HEK293T (cell line): ENCODE results near the gene LIMD2.

ENCODE experiments used
- CTCF ChIA-PET: fragments of 350-600 bp; formaldehyde crosslinking; extraction: SDS; loops from one replicate; lab custom pipeline; 2021; ENCODE audit warnings: antibody characterized with exemption, inconsistent platforms; lab: Yijun Ruan, JAX
- POLR2A ChIA-PET: fragments of 350-600 bp; formaldehyde crosslinking; extraction: SDS; loops from one replicate; lab custom pipeline; 2020; ENCODE audit warnings: antibody characterized with exemption, inconsistent platforms; lab: Yijun Ruan, JAX
- DNase-seq: peaks from one replicate; pipeline ENCODE4 v3.0.0; 2012; ENCODE audit warnings: mixed read lengths; ENCODE audit errors: extremely low spot score
- ARNT ChIP-seq: fragments of 450-650 bp; IDR thresholded peaks from 2 replicates; pipeline ENCODE4 v1.6.1; 2017; ENCODE audit warnings: mild to moderate bottlenecking
- BHLHE40 ChIP-seq: fragments of 450-650 bp; IDR thresholded peaks from 2 replicates; pipeline ENCODE4 v1.6.1; 2016; ENCODE audit warnings: mild to moderate bottlenecking, moderate library complexity, borderline replicate concordance
- CTBP1 ChIP-seq: fragments of 450-650 bp; IDR thresholded peaks from 2 replicates; pipeline ENCODE4 v1.6.1; 2016; ENCODE audit warnings: borderline replicate concordance
- ELF4 ChIP-seq: fragments of 450-650 bp; IDR thresholded peaks from 2 replicates; pipeline ENCODE4 v1.6.1; 2017; ENCODE audit warnings: antibody characterized with exemption
- FOXA1 ChIP-seq: fragments of 450-650 bp; IDR thresholded peaks from 2 replicates; pipeline ENCODE4 v1.6.1; 2016; ENCODE audit warnings: mild to moderate bottlenecking
- FOXK2 ChIP-seq: fragments of 450-650 bp; IDR thresholded peaks from 2 replicates; pipeline ENCODE4 v1.6.1; 2016; ENCODE audit warnings: mild to moderate bottlenecking
- FOXM1 ChIP-seq: fragments of 450-650 bp; IDR thresholded peaks from 2 replicates; pipeline ENCODE4 v1.6.1; 2017; ENCODE audit warnings: mild to moderate bottlenecking, borderline replicate concordance
- HDGF ChIP-seq: fragments of 450-650 bp; IDR thresholded peaks from 2 replicates; pipeline ENCODE4 v1.6.1; 2017; ENCODE audit warnings: antibody characterized with exemption, borderline replicate concordance
- L3MBTL2 ChIP-seq: fragments of 450-650 bp; conservative IDR thresholded peaks from 2 replicates; pipeline ENCODE4 v1.6.1; 2016; ENCODE audit warnings: mild to moderate bottlenecking
- LEF1 ChIP-seq: fragments of 450-650 bp; IDR thresholded peaks from 2 replicates; pipeline ENCODE4 v1.6.1; 2017; ENCODE audit warnings: mild to moderate bottlenecking, borderline replicate concordance
- NFRKB ChIP-seq: fragments of 450-650 bp; IDR thresholded peaks from 2 replicates; pipeline ENCODE4 v1.6.1; 2016; ENCODE audit warnings: mild to moderate bottlenecking, moderate library complexity
- PKNOX1 ChIP-seq: fragments of 450-650 bp; IDR thresholded peaks from 2 replicates; pipeline ENCODE4 v1.6.1; 2016
- SP1 ChIP-seq: fragments of 450-650 bp; IDR thresholded peaks from 2 replicates; pipeline ENCODE4 v1.6.1; 2017
- SUZ12 ChIP-seq: fragments of 450-650 bp; IDR thresholded peaks from 2 replicates; pipeline ENCODE4 v1.6.1; 2016; ENCODE audit warnings: mild to moderate bottlenecking
- TARDBP ChIP-seq: fragments of 450-650 bp; IDR thresholded peaks from 2 replicates; pipeline ENCODE4 v1.6.1; 2016
- ZNF384 ChIP-seq: fragments of 450-650 bp; IDR thresholded peaks from 2 replicates; pipeline ENCODE4 v1.6.1; 2016

LIMD2 gene

GRCh38 chr17:63703029-63703428, 3.1 kb upstream of the LIMD2 start:
- CTCF ChIA-PET = interaction anchor here (0.5 kb wide), 1 partner anchor 1434 kb away, joined by 3 read pairs; the partner anchor contains the start of gene RGS9
- POLR2A ChIA-PET = interaction anchor here (1.2 to 3.6 kb wide), 4 partner anchors 38 to 81 kb away, joined by 3 to 17 read pairs (median 4); partner anchors contain the start of genes CCDC47, DDX42 and MAP3K3
- DNase-seq = no peak
- TF ChIP-seq LEF1 = no peak
- no peak for TF ChIP-seq PKNOX1
- TF ChIP-seq SP1 = no peak
- no peak for TF ChIP-seq CTBP1
- TF ChIP-seq SUZ12 = no peak
- TF ChIP-seq HDGF = no peak
- no peak for TF ChIP-seq L3MBTL2
- no peak for TF ChIP-seq ARNT
- no peak for TF ChIP-seq FOXA1

DNA sequence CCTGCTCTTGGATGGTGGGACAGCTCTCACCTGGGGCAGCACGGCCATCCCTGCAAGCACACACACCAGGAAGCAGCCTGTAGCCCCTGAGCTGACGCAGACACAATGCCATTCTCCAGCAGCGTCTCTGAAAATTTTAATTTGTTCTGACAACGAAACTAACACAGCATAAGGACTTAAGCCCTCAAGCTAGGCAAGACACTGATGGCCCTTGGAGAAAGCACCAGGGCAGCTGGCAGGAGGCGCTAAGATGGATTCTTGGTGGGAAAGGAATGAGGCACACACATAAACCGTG, 2.7 kb upstream of the LIMD2 start:
- TF ChIP-seq BHLHE40 (no peak), SP1 (no peak), FOXK2 (no peak), TARDBP (no peak), LEF1 (no peak), SUZ12 (no peak), HDGF (no peak), FOXA1 (no peak), CTBP1 (no peak), ZNF384 (no peak), NFRKB (no peak), FOXM1 (no peak), PKNOX1 (no peak), L3MBTL2 (no peak), ELF4 (no peak)
- DNase-seq = no peak
- ChIA-PET POLR2A (interaction anchor here (1.2 to 3.6 kb wide), 3 partner anchors 38 to 81 kb away, joined by 3 to 17 read pairs (median 4); partner anchors contain the start of genes CCDC47, DDX42 and MAP3K3), CTCF (interaction anchor here (0.5 kb wide), 1 partner anchor 1435 kb away, joined by 3 read pairs; the partner anchor contains the start of gene RGS9)

DNA sequence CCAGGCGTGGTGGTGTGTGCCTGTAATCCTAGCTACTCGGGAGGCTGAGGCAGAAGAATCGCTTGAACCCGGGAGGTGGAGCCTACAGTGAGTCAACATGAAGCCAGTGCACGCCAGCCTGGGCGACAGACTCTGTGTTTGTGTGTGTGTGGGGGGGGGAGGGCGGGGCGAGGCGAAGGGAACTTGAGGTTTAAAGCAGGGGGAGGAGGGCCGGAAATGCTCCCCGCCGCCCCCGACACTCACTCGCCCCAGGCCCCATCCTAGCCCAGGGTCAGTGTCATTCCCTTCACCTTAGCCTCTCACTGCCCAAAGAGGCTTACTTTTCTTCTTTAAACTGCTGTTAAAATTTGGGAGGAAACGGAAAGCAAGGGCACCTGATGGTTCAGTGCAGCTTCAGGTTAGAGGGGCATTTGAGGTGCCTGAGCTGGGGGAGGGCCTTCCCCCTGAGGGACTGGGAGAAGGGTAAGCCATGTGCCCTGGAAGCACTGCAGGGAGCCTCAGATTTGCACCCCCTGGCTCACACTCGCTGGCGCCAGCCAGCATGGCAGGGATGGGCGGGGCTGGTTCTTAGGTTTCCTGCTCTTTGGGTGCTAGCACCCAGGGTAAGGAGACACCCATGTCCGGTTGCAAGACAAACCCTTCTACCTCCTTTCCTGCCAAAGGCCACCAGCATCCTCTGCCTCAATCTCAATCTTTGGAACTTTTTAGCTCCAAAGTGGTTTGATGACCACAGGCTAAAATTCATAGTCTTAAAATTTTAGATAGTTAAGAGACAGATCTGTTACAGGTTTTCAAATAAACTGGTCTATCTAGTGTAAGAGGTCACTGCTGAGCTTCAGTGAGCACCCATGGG, 2.2 kb upstream of the LIMD2 start:
- ChIA-PET POLR2A (interaction anchor here (1.2 to 3.6 kb wide), 4 partner anchors 8 to 80 kb away, joined by 3 to 17 read pairs (median 4); partner anchors contain the start of genes CCDC47, DDX42 and MAP3K3), CTCF (interaction anchor here (0.5 to 1.1 kb wide), 3 partner anchors 9 to 1435 kb away, joined by 3 read pairs; partner anchors contain the start of gene RGS9)
- DNase-seq = no peak
- no peak for TF ChIP-seq FOXA1
- no peak for TF ChIP-seq FOXK2

GRCh38 chr17:63701456-63701820, 1.5 kb upstream of the LIMD2 start:
- ChIA-PET POLR2A (interaction anchor here (1.2 to 3.6 kb wide), 4 partner anchors 9 to 79 kb away, joined by 3 to 17 read pairs (median 5); partner anchors contain the start of genes CCDC47, DDX42 and MAP3K3), CTCF (interaction anchor here (0.6 to 1.1 kb wide), 3 partner anchors 9 to 180 kb away, joined by 3 read pairs; no protein-coding TSS in a partner anchor)
- no peak for TF ChIP-seq ELF4
- TF ChIP-seq FOXM1 = no peak
- no peak for TF ChIP-seq SUZ12
- DNase-seq = no peak

GRCh38 chr17:63700528-63701455, 867 bp upstream of the LIMD2 start:
- DNase-seq = no peak
- TF ChIP-seq SUZ12 = no peak
- no peak for TF ChIP-seq HDGF
- no peak for TF ChIP-seq NFRKB
- no peak for TF ChIP-seq SP1
- no peak for TF ChIP-seq FOXM1
- TF ChIP-seq LEF1 = no peak
- ChIA-PET POLR2A (interaction anchor here (1.1 to 3.6 kb wide), 5 partner anchors 9 to 80 kb away, joined by 3 to 17 read pairs (median 4); partner anchors contain the start of genes CCDC47 and DDX42), CTCF (interaction anchor here (0.6 to 1.1 kb wide), 3 partner anchors 8 to 180 kb away, joined by 3 read pairs; no protein-coding TSS in a partner anchor)

- TF ChIP-seq ZNF384 (no peak), FOXM1 (no peak), SUZ12 (no peak), CTBP1 (no peak), PKNOX1 (no peak), HDGF (no peak), ELF4 (no peak), FOXA1 (no peak), BHLHE40 (no peak), FOXK2 (no peak), NFRKB (no peak), LEF1 (no peak), L3MBTL2 (no peak), TARDBP (no peak)
- ChIA-PET POLR2A (interaction anchor here (1.1 to 3.6 kb wide), 6 partner anchors 23 to 77 kb away, joined by 4 to 17 read pairs (median 6); partner anchors contain the start of genes CCDC47, DDX42 and MAP3K3), CTCF (interaction anchor here (1.1 to 1.2 kb wide), 2 partner anchors 23 to 121 kb away, joined by 3 to 5 read pairs; no protein-coding TSS in a partner anchor)
- no peak for DNase-seq
These were observed 863 bp downstream of the LIMD2 start for GRCh38 chr17:63698886-63699637.
